ENCODE measurements around the gene ZNF774. TPM values are rescaled to one million over a fixed set of nuclear protein-coding genes. Genes with fewer than 3 reads are reported as not detected.

Gene ZNF774
- total RNA-seq, 1 donor from 2014 or later: 3.3 TPM

DNA sequence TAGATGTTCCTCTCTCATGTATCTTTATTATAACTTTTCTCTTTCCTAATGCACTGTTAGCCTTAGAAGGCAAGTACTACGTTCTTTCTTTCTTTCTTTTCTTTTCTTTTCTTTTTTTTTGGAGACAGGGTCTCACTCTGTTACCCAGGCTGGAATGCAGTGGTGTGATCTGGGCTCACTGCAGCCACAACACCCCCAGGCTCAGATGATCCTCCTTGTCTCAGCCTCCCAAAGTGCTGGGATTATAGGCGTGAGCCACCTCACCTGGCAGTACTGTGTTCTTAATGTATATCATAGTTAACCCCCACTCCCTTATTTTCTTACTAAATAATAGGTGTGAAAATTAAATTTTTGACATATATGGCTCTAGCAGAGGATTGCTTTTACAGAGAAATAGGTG lies 59.1 kb downstream of the ZNF774 start:
- Mint-ChIP-seq H3K27ac (ENCODE audit: unreplicated experiment) (no peak overlapping the region), H3K27me3 (ENCODE audit: low read depth, unreplicated experiment) (no peaks in the 10 kb centered on the region), H3K9me3 (ENCODE audit: unreplicated experiment) (peaks cover 3% of the 10 kb centered on the region), H3K4me1 (ENCODE audit: low read depth, unreplicated experiment) (peaks cover 64% of the 10 kb centered on the region), H3K4me3 (ENCODE audit: unreplicated experiment) (no peak overlapping the region), H3K36me3 (ENCODE audit: low read depth, unreplicated experiment) (peaks cover 11% of the 10 kb centered on the region)
- Histone ChIP-seq H3K9me3 (ENCODE audit: insufficient read depth, low read depth, low read length) (no peaks in the 10 kb centered on the region), H3K4me3 (ENCODE audit: insufficient read depth, low read depth, low read length) (no peak overlapping the region), H3K4me1 (ENCODE audit: insufficient read depth, low read length) (peaks cover 35% of the 10 kb centered on the region), H3K27me3 (ENCODE audit: insufficient read depth, low read length) (no peaks in the 10 kb centered on the region), H3K36me3 (ENCODE audit: insufficient read depth, low read length) (no peaks in the 10 kb centered on the region), H3K4me2 (ENCODE audit: low read length) (no peak overlapping the region), H4K20me1 (ENCODE audit: insufficient read depth, low read length) (peaks cover 57% of the 10 kb centered on the region), H3K27ac (ENCODE audit: low read depth, low read length) (no peak overlapping the region), H3K79me2 (ENCODE audit: insufficient read depth, low read length) (peaks cover 90% of the 10 kb centered on the region), H2AFZ (ENCODE audit: low read depth, low read length) (no peak overlapping the region), H3K9ac (ENCODE audit: low read length) (no peak overlapping the region)
- DNase-seq (ENCODE audit: low read depth) (no peak), FAIRE-seq (no peak)
- TF ChIP-seq EZH2 (IDR thresholded peaks at IDR 0.05; ENCODE audit: insufficient read depth, low read length): no peak
- TF ChIP-seq, protein P1, sequence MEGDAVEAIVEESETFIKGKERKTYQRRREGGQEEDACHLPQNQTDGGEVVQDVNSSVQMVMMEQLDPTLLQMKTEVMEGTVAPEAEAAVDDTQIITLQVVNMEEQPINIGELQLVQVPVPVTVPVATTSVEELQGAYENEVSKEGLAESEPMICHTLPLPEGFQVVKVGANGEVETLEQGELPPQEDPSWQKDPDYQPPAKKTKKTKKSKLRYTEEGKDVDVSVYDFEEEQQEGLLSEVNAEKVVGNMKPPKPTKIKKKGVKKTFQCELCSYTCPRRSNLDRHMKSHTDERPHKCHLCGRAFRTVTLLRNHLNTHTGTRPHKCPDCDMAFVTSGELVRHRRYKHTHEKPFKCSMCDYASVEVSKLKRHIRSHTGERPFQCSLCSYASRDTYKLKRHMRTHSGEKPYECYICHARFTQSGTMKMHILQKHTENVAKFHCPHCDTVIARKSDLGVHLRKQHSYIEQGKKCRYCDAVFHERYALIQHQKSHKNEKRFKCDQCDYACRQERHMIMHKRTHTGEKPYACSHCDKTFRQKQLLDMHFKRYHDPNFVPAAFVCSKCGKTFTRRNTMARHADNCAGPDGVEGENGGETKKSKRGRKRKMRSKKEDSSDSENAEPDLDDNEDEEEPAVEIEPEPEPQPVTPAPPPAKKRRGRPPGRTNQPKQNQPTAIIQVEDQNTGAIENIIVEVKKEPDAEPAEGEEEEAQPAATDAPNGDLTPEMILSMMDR (IDR thresholded peaks at IDR 0.05; ENCODE audit: insufficient read depth, low read depth, low read length): no peak

Other genes starting within 250 kb of the ZNF774 start
- gene IDH2, start 249.8 kb upstream of the ZNF774 start, total RNA-seq: 76.6 and 87.3 TPM in 2 replicates
- 7.0 and 9.9 TPM in 2 replicates for gene SEMA4B, start 151.0 kb upstream of the ZNF774 start, total RNA-seq
- 49.6 and 50.7 TPM in 2 replicates for gene CIB1, start 118.3 kb upstream of the ZNF774 start, total RNA-seq
- gene GDPGP1, start 118.1 kb upstream of the ZNF774 start, total RNA-seq: 4.1 and 6.0 TPM in 2 replicates
- gene TTLL13, start 102.7 kb upstream of the ZNF774 start, total RNA-seq: 0.14 TPM in 1 of 2 replicates, not detected in the other
- gene NGRN, start 86.6 kb upstream of the ZNF774 start, total RNA-seq: 98.5 and 98.6 TPM in 2 replicates
- 218 and 226 TPM in 2 replicates for gene IQGAP1, start 36.0 kb downstream of the ZNF774 start, total RNA-seq
- 21.4 and 22.2 TPM in 2 replicates for gene CRTC3, start 177.6 kb downstream of the ZNF774 start, total RNA-seq

Measured in astrocyte (in vitro differentiated cells and primary cell).